Measurements from ENCODE around the gene LRRC25. TPM values are rescaled to one million over a fixed set of nuclear protein-coding genes. Genes with fewer than 3 reads are reported as not detected.

Gene LRRC25
- total RNA-seq, result 2.5 TPM
- long read RNA-seq, partial matches to known transcripts, result 0 of 2 reads
- long read RNA-seq, other reads (novel, unspliced or antisense), result 1 of 2 reads

DNA sequence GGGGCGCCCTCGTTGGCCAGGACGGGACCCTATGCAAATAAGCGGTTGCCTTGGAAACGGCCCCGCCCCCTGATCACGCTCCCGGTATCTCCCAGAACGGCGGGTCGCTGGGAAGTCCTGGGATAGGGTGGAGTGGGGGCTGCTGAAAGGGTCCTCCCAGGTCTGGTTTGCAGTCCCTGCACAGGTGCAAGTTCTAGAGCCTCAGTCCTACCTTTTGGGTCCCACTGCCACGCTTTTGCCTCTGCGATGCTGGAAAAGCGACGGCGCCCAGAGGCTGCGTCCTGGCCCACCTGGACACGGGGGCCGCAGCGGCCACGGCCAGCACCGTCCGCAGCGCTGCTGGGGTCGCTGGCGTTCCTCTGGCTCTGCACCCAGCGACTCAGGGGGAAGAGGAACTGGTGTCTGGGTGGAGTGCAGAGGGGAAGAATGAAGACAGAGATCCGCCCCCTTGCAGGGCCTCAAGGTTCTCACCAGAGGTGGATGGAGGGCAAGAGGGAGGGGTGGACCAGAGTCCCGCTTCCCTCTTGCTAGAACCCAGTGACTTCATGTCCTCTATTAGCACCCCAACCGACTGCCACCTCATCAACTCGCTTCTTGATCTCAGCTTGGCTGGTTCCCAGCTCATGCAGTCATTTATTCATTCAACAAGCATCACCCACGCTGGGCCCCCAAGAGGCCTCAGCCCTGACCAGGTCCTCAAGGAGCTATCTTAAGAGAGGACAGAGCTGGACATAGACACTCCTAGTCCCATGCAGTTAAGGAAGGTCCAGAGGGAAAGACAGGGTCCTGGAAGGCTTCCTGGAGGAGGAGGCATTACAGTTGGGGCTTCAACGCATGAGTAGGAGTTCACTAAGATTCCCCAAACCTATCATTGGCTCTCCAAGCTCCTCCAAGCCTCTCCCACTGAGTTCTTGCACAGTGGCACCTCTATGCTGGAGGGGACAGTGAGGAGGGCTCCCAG is at the start of gene LRRC25:
Gene LRRC25 (minus strand): TSS at position 381 of the 961 bp plus-strand sequence. CDS start 659 bp downstream, outside the sequence.
- intact Hi-C loops (cut with DNase I), result no loop called here
- DNase-seq (ENCODE audit: low spot score), result peak; percentile 90

DNA sequence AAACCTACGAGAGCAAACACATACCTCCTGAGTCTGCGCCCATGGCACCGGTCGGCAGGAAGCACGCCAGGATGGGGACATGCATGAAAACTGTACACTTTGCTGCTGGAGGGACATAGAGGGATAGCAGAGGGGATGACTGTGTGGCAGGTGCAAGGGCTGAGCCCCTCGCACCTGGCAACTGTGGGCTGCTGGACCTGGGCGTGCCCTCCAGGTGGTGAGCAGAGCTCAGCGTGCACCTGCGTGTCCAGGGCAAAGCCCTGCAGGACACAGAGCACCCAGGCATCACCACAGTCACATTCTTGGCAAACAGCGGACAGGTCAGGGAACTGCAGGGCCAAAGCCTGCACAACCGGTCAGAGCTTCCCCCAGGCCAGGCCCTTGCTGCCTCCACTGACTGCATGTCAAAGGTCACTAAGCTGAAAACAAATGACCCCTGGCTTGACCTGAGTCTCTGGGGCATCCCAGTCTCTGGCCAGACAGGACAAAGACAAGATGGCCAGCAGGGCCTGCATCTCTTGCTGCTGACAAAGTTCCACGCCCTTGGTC is 49.5 kb upstream of the LRRC25 start:
- DNase-seq (ENCODE audit: low spot score), result no peak
- intact Hi-C loops (cut with DNase I), result no loop called here

DNA sequence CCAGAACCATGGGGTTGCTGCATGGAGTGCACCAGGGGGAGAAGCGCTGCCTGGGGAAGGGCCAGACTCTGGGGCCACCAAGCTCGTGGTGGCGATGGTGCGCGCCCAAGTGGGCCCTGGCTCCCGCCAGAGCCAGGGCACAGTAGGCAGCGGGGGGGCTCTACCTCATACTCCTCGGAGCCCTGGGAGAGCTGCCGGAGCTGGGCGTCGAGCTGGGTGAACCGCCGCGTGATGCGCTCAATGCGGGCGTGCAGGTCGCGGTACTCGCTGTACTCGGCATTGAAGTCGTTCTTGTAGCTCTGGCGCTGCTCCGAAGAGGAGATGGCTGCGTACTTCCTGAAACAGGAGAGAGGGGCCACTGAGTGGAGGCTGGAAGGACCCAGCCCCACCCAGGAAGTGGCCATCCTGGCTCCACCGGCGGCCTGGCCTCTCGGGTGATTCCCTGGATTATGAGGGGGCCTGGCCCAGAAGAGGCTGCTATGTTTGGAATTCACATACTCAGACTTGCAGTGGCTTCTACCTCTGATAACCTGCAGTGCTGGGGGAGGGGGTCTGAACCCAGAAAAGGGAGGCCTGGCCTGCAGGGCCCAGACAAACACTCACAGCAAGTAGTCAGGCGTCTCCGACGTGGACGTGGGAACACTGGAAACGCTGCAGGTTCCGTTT is 48.9 kb upstream of the LRRC25 start:
- intact Hi-C loops (cut with DNase I), result no loop called here
- no peak for DNase-seq (ENCODE audit: low spot score)

DNA sequence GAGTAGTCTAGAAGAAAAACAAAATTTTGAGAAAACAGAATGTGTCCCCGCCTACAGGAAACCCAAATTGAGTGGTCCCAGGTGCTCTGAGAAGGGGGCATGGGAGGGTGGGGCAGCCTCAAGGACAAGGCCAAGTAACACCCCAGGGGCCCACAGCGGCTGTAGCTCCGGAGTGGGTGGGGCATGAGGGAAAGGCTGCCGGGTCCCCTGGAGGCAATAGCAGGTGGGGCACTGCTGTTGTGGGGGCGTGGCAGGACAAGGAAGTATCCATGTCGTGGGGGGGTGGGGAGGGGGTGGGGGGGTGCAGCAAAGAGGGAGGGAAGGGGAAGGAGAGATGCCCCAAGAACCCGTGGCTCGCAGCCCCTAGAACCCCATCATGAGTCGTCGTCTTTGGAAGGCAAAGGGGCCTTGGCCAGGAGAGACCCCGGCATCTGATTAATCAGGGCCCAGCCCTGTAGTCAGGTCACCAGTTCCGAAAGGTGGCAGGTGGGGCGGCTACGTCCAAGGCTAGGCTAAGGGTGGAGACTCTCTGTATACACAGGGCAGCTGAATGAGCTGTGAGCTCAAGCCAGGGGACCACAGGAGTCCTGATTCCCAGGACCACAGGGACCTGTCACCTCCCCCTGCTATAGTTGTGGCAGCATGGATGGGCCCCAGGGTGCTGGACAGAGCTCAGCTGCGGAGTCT is 48.0 kb upstream of the LRRC25 start:
- intact Hi-C loops (cut with DNase I), result no loop called here
- DNase-seq (ENCODE audit: low spot score), result no peak

DNA sequence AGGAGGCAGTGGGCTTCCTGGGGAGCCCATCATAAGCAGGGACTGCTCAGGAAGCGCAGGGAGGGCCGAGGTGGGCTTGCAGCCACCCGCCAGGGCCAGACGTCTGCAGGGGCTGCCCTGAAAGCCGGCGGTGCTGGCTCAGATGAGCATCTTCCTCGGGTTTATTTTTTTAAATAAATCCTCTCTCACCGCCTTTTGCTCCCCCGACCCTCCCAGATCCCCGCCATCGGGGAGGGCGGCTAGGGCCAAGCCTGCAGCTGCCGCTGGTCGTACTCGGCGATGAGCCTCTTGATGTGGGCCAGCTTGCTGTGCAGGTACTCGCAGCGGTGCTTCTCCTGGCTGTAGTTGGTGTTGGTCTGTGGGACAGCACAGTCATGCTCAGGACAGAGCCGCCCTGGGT is 47.1 kb upstream of the LRRC25 start:
- intact Hi-C loops (cut with DNase I), result no loop called here
- no peak for DNase-seq (ENCODE audit: low spot score)

DNA sequence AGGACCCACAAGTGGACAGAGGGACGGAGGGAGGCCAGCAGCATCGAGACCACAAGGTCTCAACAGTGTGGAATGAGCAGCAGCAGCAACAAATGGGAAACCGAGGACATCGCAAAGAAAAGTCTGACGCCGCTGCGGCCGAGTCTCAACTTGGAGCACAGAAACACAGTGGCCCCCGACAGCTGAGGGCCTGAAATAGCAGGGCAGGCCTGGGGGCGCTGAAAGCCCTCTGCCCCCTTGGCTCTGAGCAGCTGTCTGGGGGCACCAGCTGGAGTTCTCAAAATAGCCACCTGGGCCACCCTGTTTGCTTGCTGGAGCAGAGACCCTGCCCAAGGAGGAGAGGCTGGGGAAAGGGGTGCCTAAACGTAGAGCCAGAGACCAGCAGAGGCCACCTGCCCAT is 46.4 kb upstream of the LRRC25 start:
- no peak for DNase-seq (ENCODE audit: low spot score)

DNA sequence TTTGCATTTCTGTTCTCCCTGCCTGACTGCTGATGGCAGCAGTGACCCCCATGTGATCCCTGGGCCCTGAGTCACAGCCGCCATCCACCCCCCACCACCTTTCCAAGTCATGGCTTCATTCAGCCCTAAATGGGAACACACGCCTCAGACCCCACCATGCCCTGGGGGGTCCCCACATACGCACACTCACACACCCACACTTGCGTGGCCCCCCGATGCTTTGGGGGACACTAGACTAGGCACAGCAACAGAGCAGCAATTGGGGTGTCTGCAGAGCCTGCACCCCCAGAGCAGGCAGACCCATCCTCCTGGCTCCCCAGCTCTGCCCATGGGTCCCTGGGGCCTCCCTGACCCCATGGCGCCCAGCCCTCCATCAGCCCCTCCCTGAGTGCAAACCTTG is 46.0 kb upstream of the LRRC25 start:
- DNase-seq (ENCODE audit: low spot score), result no peak
- intact Hi-C loops (cut with DNase I), result no loop called here

More for the DNA sequence above, 46.4 kb upstream of the LRRC25 start:
- intact Hi-C loops (cut with DNase I), result no loop called here

DNA sequence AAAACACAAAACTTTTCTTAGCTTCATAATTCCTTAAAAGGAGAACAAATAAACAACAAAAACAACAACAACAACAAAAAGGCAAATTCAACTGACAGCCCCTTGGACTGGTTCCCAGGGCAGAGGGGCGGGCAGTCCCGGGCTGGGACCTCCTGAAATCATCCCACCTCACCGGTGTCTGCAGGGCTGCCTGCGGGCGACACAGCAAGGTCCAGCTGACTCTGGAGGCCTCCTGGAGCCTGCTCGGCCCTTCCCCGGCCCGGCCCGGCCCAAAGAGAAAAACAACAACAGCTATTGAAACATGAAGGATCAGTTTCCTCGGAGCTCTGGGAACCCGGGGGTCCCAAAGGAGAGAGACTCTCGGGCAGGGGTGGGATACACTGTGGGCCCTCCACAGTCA is 45.5 kb upstream of the LRRC25 start:
- DNase-seq (ENCODE audit: low spot score), result no peak
- intact Hi-C loops (cut with DNase I), result no loop called here

DNA sequence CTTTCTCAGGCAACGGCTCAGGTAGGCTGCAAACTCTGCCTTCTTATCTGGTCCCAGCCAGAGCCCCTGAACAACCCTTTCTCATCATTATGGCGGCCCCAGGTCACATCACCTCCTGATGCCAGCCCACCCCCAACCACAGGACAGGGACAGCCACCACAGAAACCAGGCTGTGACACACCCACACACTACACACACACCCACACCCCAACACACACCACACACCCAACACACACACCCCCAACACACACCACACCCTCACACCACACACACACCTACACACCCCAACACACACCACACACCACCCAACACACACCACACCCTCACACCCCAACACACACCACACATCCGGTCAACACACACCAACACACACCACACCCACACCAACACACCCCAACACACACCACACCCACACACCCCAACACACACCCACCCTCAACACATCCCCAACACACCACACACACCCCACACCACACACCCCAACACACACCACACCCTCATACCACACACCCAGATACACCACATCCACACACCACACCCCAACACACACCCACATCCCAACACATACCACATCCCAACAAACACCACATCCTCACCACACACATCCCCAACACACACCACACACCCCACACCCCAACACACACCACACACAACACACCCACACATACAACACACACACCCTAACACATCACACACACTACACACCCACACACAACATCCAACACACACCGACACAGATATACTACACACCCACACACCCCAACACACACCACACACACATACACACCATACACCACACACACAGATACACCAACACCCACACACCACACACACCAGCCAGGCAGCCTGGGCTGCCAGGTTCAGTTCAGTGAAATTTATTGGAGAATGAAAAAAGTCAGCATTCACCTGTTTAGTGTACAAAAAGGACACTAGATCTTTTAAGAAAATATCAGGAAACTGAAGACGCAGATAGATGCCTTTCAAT is 44.7 kb upstream of the LRRC25 start:
- no peak for DNase-seq (ENCODE audit: low spot score)
- intact Hi-C loops (cut with DNase I), result no loop called here

DNA sequence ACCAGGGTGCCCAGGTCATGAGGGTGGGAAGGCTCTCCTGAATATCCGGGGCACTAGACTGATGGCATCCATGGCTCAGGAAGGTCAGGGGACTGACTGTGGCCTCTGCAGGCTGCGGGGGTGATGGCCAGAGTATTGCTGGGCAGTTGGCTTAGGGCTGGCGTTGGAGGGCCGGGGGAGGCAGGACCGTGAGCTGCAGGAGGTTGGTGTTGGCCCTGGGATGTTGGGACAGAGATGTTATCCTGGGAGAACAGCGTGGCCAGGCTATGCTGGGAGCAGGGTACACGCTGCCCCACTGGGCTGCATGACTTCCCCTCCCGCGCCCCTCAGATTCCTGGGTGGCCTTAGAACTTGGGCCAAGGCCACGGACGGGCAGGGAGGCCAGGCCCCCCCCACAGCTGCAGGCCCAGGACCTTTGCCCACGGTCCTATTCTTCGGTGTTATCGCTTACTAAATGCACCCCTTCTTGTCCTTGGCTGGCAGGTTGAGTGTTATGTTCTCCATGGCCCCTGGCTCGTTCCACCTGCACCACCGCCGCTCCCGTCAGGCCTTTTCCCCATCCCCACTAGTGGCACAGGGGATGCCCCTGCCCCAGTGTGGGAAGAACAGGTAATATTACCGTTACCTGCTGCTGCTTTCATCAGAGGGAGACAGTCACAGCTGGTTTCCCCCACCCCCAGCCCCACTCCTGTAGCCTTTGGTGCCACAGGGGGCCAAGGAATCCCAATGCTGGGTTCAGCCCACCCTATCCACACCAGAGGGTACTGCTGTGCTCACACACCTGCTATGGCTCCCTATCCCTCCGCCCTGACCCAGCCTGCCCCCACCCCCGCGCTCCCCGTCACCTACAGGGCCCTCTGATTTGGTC is 43.7 kb upstream of the LRRC25 start:
- intact Hi-C loops (cut with DNase I), result no loop called here
- no peak for DNase-seq (ENCODE audit: low spot score)

DNA sequence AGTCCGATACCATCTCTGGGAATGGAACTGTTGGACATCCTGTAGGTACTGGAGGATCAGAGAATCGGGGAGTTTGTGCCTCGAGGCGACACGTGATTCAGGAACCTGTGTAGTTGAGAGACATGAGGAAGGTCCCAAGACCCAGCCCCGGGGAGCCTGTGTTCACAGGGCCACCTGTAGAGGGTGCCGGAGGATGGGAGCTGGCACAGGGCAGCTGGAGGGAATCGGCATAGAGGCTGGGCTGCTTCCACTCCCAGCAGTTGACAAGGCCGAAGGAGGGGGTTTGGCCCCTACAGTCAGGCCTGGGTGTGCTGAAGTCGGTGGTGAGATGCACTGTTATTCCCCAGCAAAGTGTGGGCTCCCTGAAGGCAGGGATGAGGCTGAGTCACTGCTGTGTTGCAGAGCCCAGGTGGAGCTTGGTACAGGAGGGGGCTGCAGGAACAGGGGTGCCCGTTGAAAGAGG is 43.0 kb upstream of the LRRC25 start:
- no peak for DNase-seq (ENCODE audit: low spot score)
- intact Hi-C loops (cut with DNase I), result no loop called here

DNA sequence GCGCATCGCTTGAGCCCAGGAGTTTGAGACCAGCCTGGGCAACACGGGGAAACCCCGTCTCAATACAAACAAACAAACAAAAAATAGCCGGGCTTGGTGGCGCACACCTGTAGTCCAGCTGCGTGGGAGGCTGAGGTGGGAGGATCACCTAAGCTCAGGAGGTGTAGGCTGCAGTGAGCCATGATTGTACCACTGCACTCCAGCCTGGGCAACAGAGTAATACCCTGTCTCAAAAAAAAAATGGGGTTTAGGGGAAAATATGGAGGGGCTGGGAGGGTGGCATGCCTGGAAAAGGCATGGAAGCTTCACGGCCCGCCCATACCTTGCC is 42.5 kb upstream of the LRRC25 start:
- DNase-seq (ENCODE audit: low spot score), result no peak
- intact Hi-C loops (cut with DNase I), result no loop called here

DNA sequence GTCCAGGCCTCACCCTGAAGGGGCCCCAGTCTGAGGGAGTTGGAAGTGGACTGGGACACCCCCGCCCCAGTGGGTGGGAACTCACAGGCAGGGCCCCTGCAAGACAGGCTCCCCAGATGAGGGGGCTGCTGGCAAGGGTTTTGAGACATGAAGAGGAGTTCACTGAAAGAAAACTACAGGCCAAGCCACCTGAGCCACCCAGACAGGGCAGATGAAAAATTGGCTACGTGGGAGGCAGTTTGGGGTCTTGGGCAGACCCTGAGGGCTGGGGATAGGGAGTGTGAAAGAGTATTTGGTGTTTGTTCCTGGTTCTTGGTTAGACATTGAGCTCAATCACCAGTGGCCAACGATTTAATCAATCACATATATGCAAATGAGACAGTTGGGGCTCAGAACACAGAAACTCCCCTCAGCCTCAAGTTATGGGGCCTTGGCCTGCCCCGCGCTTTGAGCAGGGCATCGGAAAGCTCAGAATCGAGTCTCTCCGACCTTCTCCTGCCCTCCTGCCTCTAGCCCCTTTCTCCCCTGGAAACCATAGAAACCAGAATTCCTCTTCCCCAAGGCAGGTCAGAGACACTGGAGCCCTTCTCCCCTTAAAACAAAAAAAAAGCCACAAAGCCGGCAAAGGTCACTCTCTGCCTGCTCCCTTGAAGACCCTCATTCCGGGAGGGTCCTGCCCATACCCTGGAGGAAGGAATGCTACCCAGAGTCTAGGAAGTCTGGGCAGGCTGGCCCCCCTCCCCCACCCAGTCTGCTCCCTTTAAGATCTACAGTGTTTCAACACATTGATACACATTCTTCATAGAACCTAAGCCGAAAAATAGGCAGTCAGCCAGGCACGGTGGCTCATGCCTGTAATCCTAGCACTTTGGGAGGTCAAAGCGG is 41.8 kb upstream of the LRRC25 start:
- intact Hi-C loops (cut with DNase I), result no loop called here
- DNase-seq (ENCODE audit: low spot score), result no peak

DNA sequence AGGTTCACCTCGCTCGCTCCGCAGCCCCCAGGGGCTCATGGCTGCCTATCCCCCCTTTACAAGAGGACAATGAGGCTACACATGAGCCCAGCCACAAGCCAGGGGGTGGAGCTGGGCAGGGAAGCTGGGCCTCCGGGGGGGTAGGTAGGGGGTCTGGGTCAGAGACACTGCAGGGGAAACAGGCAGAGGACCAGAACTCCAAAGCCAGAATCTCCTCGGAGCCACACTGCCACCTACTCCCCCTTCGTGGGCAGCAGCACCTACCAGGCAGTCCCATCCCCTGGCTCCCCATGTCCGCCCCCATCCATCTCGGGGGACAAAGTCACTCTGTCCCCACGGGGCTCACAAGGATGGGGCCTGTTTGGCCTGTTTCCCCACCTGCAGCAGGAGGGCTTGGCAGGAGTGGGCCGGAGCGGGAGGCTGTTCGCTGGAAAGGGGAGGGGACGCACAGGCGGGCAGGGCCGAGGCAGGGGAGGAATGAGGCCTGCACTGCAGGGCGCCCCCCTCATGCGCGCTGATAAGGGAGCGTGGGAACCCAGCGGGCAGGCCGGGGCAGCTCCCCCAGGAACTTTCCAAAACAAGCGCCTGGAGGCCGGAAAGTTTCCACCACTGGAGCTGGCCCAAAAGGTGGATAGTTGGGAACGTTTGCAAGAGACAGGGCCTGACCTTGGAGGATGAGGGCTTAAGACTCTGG is 41.1 kb upstream of the LRRC25 start:
- no peak for DNase-seq (ENCODE audit: low spot score)
- intact Hi-C loops (cut with DNase I), result no loop called here

DNA sequence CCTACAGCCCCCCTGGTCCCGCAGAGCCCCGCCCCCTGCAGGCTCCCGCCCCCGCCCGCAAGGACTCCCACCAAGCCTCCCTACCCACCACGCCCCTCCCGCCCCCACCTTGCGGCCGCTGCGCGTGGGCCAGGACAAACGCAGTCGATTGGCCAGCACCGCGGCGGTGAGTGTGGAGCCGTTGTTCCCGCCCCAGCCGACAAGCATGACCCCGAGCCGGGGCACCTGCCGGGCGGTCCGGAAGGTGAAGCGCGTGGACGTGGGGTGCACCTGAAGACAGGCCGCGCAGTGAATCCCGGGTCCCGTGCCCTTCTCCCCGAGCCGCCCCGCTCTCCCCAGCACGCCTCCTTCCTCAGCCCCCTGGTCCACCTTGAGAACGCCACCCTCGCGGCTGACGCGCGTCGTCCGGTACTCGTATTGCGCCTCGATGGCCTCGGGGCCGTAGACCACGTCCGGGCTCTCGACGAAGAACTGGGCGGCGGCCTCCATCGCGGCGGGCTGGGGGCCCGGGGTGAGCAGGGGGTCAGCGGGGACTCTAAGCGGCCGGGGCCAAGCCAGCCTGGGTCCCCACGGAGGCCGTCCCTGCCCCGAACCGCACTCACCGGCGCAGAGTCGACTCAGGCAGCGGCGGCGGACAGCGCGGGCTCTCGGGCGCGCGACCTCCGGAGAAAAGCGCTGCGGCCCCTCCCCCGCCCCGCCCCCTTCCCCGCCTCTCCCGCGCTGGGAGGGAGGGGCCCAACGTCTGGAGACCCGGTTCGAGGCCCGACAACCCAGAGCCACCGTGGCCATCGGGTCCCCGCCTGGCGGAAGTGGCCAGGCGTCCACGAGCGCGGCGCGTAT is 40.3 kb upstream of the LRRC25 start, which contains the start of gene ISYNA1:
Gene ISYNA1 (minus strand): TSS at position 643 of the 840 bp plus-strand sequence. CDS start 154 bp downstream, at position 489.
- intact Hi-C loops (cut with DNase I), result no loop called here
- DNase-seq (ENCODE audit: low spot score), result no peak

Measured in cardiac septum (tissue), 1 donor.